ENCODE results near the gene CGB1.

Gene CGB1

GRCh38 chr19:49004133-49004532, 32.6 kb downstream of the CGB1 start:
- no peaks in the 10 kb centered on the region for H3K9me3 ChIP-seq (ENCODE audit: low read depth, low read length)
- TF ChIP-seq EZH2 (IDR thresholded peaks at IDR 0.05) (no peak), FOXP2 (optimal IDR thresholded peaks at IDR 0.05; ENCODE audit: control extremely low read depth, extremely low read length, insufficient read depth) (no peak), POLR2AphosphoS5 (IDR thresholded peaks at IDR 0.05; ENCODE audit: borderline replicate concordance, low read depth, low read length) (no peak)
- peaks cover 54% of the 10 kb centered on the region for H3K36me3 ChIP-seq (ENCODE audit: insufficient read depth, low read length)
- no peak overlapping the region for H3K9ac ChIP-seq (ENCODE audit: insufficient read length)
- H3K4me3 ChIP-seq: no peak overlapping the region
- DNase-seq (ENCODE audit: low read depth, low spot score): no peak
- H3K27ac ChIP-seq: no peak overlapping the region

- Histone ChIP-seq H3K27ac (no peak overlapping the region), H3K4me3 (no peak overlapping the region), H3K36me3 (ENCODE audit: insufficient read depth, low read length) (peaks cover 28% of the 10 kb centered on the region), H3K9ac (ENCODE audit: insufficient read length) (no peak overlapping the region), H3K9me3 (ENCODE audit: low read depth, low read length) (no peaks in the 10 kb centered on the region)
- TF ChIP-seq POLR2AphosphoS5 (IDR thresholded peaks at IDR 0.05; ENCODE audit: borderline replicate concordance, low read depth, low read length) (no peak), FOXP2 (optimal IDR thresholded peaks at IDR 0.05; ENCODE audit: control extremely low read depth, extremely low read length, insufficient read depth) (no peak), EZH2 (IDR thresholded peaks at IDR 0.05) (no peak)
- no peak for DNase-seq (ENCODE audit: low read depth, low spot score)
Measured at GRCh38 chr19:48999481-49000325, 37.0 kb downstream of the CGB1 start.

GRCh38 chr19:48997972-48998371, 38.7 kb downstream of the CGB1 start:
- no peak for DNase-seq (ENCODE audit: low read depth, low spot score)
- H3K9ac ChIP-seq (ENCODE audit: insufficient read length): no peak overlapping the region
- no peak overlapping the region for H3K4me3 ChIP-seq
- peaks cover 15% of the 10 kb centered on the region for H3K36me3 ChIP-seq (ENCODE audit: insufficient read depth, low read length)
- TF ChIP-seq POLR2AphosphoS5 (IDR thresholded peaks at IDR 0.05; ENCODE audit: borderline replicate concordance, low read depth, low read length) (no peak), FOXP2 (optimal IDR thresholded peaks at IDR 0.05; ENCODE audit: control extremely low read depth, extremely low read length, insufficient read depth) (no peak), EZH2 (IDR thresholded peaks at IDR 0.05) (no peak)
- H3K27ac ChIP-seq: no peak overlapping the region
- H3K9me3 ChIP-seq (ENCODE audit: low read depth, low read length): no peaks in the 10 kb centered on the region

DNA sequence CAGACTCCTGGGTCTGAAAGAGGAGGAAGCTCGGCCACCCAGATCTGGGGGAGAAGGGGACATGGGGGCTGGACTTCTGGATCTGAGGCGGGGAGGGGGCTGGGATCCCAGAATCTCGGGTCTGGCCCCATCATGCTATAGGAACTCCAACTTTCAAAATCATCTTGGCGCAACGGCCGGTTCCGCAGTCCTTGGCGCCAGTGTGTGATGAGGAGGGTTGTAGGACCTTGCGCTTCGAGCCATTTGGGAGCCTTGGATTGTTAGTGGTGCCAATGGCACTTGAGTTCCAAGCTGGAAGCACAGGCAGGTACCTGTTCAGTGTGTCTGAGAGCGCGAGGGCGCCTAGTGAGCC, 42.7 kb downstream of the CGB1 start:
- no peak for TF ChIP-seq POLR2AphosphoS5 (IDR thresholded peaks at IDR 0.05; ENCODE audit: borderline replicate concordance, low read depth, low read length)
- peak; percentile 8 for TF ChIP-seq FOXP2 (optimal IDR thresholded peaks at IDR 0.05; ENCODE audit: control extremely low read depth, extremely low read length, insufficient read depth)
- H3K36me3 ChIP-seq (ENCODE audit: insufficient read depth, low read length): no peaks in the 10 kb centered on the region; the same call in 1 of the 2 replicates
- peak overlapping the region; percentile 89 for H3K9ac ChIP-seq (ENCODE audit: insufficient read length)
- peak overlapping the region; percentile 95 for H3K4me3 ChIP-seq
- no peak for DNase-seq (ENCODE audit: low read depth, low spot score)
- peak overlapping the region; percentile 85 for H3K27ac ChIP-seq
- no peaks in the 10 kb centered on the region for H3K9me3 ChIP-seq (ENCODE audit: low read depth, low read length)

GRCh38 chr19:48993175-48994034, 43.3 kb downstream of the CGB1 start, which contains the start of the genes GYS1 and RUVBL2:
Gene GYS1 (minus strand): TSS chr19:48993309. CDS start chr19:48993112, 197 bp downstream.
Gene RUVBL2 (plus strand): TSS chr19:48993887. CDS start chr19:48993912, 25 bp downstream.
- peak; percentile 95 for DNase-seq (ENCODE audit: low read depth, low spot score)
- Histone ChIP-seq H3K27ac (peak within 1 kb of the TSS; percentile 85), H3K4me3 (peak within 1 kb of the TSS; percentile 95), H3K9me3 (ENCODE audit: low read depth, low read length) (no peaks in the 10 kb centered on the region), H3K36me3 (ENCODE audit: insufficient read depth, low read length) (peaks cover 6% of the 10 kb centered on the region; the same call in 1 of the 2 replicates), H3K9ac (ENCODE audit: insufficient read length) (peak within 1 kb of the TSS; percentile 90)
- TF ChIP-seq EZH2 (IDR thresholded peaks at IDR 0.05) (no peak), POLR2AphosphoS5 (IDR thresholded peaks at IDR 0.05; ENCODE audit: borderline replicate concordance, low read depth, low read length) (peak; percentile 97), FOXP2 (optimal IDR thresholded peaks at IDR 0.05; ENCODE audit: control extremely low read depth, extremely low read length, insufficient read depth) (peak; percentile 81)

DNA sequence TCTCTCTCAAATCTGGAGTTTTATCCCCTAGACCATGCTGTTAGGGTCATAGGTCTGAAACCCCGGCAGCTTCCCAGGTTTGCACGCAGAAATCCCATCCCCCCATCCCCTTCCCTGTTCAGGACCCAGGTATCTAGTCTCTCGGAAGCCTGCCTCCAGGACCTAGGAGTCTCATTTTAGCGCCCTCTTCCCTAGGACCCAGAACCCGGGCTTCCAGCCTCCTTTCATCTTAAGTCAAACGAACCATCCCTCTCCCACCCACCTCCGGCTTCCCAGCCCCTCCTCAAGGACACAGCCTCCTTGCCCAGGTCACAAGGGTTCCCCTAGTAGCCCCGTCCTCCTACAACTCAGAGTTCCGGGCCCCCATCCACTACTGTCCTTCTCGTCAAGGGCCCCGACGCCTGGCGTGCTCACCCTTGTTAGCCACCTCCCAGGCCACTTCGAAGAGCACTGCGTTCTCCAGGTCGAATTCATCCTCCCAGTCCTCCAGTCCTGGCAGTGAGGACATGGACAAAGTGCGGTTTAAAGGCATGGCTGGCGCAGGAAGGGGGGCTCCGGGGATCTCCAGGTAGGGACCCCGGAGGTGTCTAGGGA, 44.0 kb downstream of the CGB1 start:
- no peak for DNase-seq (ENCODE audit: low read depth, low spot score)

DNA sequence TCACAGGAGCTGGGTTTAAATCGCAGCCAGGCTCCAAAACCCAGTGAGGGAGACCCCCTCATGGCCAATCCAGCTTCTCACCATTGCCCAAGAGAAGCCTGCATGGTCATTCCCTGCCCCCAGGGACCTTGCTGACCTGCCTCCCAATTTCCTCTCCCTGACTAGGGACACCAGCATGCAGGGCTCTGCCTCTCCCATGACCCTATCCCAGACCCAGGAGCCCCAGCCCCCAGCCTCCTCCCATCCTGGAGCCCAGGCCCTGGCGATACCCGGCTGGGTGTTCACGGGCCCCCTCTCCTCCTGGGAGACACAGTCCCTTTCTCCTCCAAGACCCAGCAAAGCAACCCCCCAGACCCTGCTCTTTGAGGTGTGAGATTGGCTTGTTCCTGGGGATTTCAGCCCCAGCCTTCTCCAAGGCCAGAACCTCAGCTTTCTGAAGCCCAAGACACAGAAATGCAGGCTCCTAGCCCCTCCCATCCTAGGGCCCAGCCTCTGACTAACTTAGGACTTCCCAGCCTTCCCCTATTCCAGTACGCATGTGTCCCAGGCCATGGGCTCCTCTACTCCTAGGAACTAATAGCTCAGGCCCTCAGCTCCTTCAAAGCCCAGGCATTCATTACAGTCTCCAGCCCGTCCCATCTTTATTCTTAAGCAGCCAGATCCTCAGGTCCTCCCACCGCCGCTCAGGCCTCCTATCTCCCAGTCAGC, 44.7 kb downstream of the CGB1 start:
- no peak for DNase-seq (ENCODE audit: low read depth, low spot score)
- peak overlapping the region; percentile 78 for H3K27ac ChIP-seq
- peak overlapping the region; percentile 95 for H3K4me3 ChIP-seq
- no peaks in the 10 kb centered on the region for H3K9me3 ChIP-seq (ENCODE audit: low read depth, low read length)
- H3K36me3 ChIP-seq (ENCODE audit: insufficient read depth, low read length): peaks cover 10% of the 10 kb centered on the region; the same call in 1 of the 2 replicates
- H3K9ac ChIP-seq (ENCODE audit: insufficient read length): peak overlapping the region; percentile 90
- TF ChIP-seq FOXP2 (optimal IDR thresholded peaks at IDR 0.05; ENCODE audit: control extremely low read depth, extremely low read length, insufficient read depth) (no peak), POLR2AphosphoS5 (IDR thresholded peaks at IDR 0.05; ENCODE audit: borderline replicate concordance, low read depth, low read length) (peak; percentile 54; the same call in 1 of the 2 replicates)

More for the DNA sequence above, 44.0 kb downstream of the CGB1 start:
- H3K4me3 ChIP-seq: peak overlapping the region; percentile 95
- peak overlapping the region; percentile 90 for H3K9ac ChIP-seq (ENCODE audit: insufficient read length)
- H3K27ac ChIP-seq: peak overlapping the region; percentile 78
- H3K9me3 ChIP-seq (ENCODE audit: low read depth, low read length): no peaks in the 10 kb centered on the region
- H3K36me3 ChIP-seq (ENCODE audit: insufficient read depth, low read length): peaks cover 10% of the 10 kb centered on the region; the same call in 1 of the 2 replicates
- no peak for TF ChIP-seq FOXP2 (optimal IDR thresholded peaks at IDR 0.05; ENCODE audit: control extremely low read depth, extremely low read length, insufficient read depth)
